WI38 (cell line): ENCODE measurements around the gene SLC8B1.

Experiments
- H3K4me3 ChIP-seq: 2 replicates; pipeline ENCODE4 v1.5.1; 2011; ENCODE audit warnings: low read depth, mild to moderate bottlenecking, control low read depth, low read length
- TF ChIP-seq, protein P1 (sequence below): IDR thresholded peaks from 2 replicates; pipeline ENCODE4 v1.5.1; 2012; ENCODE audit warnings: low read depth, mild to moderate bottlenecking, control low read depth, low read length

Gene SLC8B1

GRCh38 chr12:113329022-113329790 is 5.7 kb downstream of the SLC8B1 start:
- TF ChIP-seq, protein P1, sequence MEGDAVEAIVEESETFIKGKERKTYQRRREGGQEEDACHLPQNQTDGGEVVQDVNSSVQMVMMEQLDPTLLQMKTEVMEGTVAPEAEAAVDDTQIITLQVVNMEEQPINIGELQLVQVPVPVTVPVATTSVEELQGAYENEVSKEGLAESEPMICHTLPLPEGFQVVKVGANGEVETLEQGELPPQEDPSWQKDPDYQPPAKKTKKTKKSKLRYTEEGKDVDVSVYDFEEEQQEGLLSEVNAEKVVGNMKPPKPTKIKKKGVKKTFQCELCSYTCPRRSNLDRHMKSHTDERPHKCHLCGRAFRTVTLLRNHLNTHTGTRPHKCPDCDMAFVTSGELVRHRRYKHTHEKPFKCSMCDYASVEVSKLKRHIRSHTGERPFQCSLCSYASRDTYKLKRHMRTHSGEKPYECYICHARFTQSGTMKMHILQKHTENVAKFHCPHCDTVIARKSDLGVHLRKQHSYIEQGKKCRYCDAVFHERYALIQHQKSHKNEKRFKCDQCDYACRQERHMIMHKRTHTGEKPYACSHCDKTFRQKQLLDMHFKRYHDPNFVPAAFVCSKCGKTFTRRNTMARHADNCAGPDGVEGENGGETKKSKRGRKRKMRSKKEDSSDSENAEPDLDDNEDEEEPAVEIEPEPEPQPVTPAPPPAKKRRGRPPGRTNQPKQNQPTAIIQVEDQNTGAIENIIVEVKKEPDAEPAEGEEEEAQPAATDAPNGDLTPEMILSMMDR: no peak
- no peak overlapping the region for H3K4me3 ChIP-seq

- H3K4me3 ChIP-seq: no peak overlapping the region
- TF ChIP-seq, protein P1: no peak
Measured at GRCh38 chr12:113328368-113328889, 6.5 kb downstream of the SLC8B1 start.

- no peak overlapping the region for H3K4me3 ChIP-seq
- TF ChIP-seq, protein P1: no peak
Measured at GRCh38 chr12:113326775-113327395, 8.0 kb downstream of the SLC8B1 start.

DNA sequence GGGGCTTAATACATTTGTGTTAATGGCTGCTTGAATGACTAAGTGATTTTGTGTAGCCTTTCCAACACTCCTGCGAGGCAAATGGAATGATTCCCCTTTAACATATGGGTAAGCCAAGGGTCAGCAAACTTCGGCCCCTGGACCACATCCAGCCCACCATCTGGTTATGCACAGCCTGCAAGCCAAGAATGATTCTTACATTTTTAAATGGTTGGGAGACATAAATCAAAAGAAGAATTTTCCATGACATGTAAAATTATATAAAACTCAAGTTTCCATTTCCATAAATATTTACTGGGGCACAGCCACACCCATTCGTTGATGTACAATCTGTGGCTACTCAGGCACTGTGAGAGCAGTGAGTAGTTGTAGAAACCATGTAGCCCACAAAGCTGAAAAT is 9.0 kb downstream of the SLC8B1 start:
- TF ChIP-seq, protein P1: no peak
- H3K4me3 ChIP-seq: no peak overlapping the region

DNA sequence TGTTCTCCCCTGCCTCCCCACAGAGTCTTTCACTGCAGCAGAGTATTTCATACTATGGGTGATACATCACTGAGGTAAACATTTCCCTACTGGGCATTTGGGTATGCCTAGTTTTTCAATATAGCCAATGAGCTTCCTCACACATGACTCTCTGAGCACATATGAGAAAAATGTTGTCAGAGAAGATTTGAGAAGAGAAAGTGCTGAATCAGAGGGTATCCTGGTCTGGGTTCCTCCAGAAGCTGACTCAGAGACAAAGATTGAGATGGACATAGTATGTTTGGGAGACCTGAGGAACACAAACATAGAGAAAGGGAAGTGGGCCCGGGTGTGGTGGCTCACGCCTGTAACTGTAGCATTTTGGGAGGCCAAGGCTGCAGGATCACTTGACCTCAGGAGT is 12.6 kb downstream of the SLC8B1 start:
- TF ChIP-seq, protein P1: no peak
- no peak overlapping the region for H3K4me3 ChIP-seq

GRCh38 chr12:113320401-113320800 is 14.5 kb downstream of the SLC8B1 start:
- TF ChIP-seq, protein P1: no peak
- no peak overlapping the region for H3K4me3 ChIP-seq

- H3K4me3 ChIP-seq: no peak overlapping the region
- TF ChIP-seq, protein P1: no peak
Measured at GRCh38 chr12:113318900-113319628, 15.8 kb downstream of the SLC8B1 start.
